GM18498 (cell line): Measurements from ENCODE around the gene STK10.
"Not testable (repeated sequence)": the region's sequence is repeated elsewhere in the genome, so short reads cannot be mapped to it uniquely, and the experiment has no call there.

Source experiments
- ATAC-seq: cut with Tn5 transposase; IDR thresholded peaks from one replicate; pipeline ENCODE4 v1.9.1; 2021; ENCODE audit warnings: mild to moderate bottlenecking, moderate library complexity; ENCODE audit not compliant: unreplicated experiment

The STK10 gene

GRCh38 chr5:172029876-172030275 lies 158.1 kb downstream of the STK10 start:
- ATAC-seq: no peak

DNA sequence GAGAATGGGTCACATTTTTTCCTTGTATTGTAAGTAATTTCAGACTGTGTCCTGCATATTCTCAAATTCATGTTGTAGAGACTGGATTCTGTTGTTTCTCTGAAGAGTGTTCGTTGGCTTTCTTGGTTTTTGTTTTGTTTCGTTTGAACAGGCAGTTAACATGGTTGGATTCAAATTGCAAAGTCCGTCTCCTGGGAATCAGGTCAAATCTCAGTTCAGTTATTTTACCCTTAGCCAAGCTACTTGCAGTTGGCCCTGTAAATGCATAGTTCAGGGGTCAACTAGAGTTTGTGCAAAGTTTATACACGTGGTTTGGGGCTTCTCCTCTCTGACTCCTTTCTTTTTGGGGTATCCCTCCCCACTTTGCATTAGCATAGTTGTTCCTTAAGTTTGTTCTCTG lies 159.9 kb downstream of the STK10 start:
- ATAC-seq: no peak

DNA sequence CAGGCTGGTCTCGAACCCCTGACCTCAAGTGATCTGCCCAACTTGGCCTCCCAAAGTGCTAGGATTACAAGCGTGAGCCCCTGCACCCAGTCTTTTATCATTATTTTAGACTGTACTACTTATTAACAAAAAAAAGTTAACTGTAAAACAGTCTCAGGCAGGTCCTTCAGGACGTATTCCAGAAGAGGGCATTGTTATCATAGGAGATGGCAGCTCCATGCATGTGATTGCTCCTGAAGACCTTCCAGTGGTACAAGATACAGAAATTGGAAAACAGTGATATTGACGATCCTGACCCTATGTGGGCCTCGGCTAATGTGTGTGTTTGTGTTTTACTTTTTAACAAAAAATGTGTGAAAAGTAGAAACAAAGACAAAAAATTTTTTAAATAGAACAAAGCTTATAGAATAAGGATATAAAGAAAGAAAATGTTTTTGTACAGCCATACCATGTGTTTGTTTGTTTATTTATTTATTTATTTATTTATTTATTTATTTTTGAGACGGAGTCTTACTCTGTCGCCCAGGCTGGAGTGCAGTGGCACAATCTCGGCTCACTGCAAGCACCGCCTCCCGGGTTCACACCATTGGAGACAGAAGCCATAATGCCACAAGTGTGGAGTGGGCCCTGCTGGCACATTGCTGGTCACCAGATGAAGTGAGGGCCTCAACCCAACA lies 167.8 kb downstream of the STK10 start:
- not testable (repeated sequence) for ATAC-seq

DNA sequence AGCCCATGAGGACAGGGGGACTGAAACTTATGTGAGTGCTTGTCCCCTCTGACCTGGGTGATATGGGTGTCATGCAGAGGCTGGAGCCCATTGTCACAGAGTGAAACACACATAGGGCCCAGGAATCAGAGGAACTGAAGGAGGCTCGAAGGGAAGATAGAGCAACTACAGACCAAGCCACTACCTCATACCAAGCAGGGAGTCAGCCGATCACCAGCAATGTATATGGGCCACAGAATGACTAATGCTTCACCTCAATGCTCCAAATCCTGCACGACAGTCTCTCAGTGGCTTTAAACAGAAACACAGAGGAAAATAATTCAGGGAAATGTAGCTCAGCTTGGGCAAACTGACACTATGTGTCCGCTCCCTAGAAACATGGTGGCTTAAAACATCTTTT lies 172.7 kb downstream of the STK10 start:
- no peak for ATAC-seq

- ATAC-seq: no peak
These were observed 177.7 kb downstream of the STK10 start for GRCh38 chr5:172010278-172010677.

- ATAC-seq: no peak
These were observed 178.3 kb downstream of the STK10 start for GRCh38 chr5:172009536-172010270.

DNA sequence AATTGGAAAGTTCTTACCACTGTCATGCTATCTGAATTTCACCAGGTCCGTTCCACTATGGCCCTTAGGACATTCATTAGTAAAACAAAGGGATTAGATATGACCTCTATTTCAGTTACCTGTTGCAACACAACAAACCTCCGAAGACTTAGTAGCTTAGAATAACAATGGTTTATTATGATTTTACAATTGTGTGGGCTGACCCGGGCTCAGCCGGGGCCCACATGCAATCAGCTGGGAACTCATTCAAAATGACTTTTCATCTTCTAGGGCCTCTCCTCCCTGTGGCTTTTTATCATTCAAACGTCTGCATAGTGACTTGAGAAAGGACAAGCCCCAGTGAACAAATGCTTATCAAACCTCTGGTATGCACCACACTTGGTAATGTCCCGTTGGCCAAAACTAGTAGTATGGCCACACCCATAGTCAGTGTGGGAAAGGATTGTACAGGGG lies 179.3 kb downstream of the STK10 start:
- no peak for ATAC-seq

DNA sequence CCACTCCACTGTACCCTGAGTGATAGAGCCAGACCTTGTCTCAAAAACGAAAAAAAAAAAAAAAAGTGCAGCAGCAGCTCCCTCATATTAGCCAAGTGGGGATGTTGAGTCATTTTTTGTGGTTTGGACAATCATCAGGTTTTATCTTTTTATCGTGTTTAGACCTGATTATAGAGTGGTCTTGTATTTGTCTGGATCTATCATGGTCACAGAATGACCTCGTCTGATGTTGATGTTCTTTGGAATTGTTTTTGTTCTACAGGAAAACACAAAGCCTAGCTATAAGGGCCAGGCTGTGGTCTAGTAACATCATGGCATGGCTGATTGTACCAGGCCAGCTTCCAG lies 179.9 kb downstream of the STK10 start:
- no peak for ATAC-seq

DNA sequence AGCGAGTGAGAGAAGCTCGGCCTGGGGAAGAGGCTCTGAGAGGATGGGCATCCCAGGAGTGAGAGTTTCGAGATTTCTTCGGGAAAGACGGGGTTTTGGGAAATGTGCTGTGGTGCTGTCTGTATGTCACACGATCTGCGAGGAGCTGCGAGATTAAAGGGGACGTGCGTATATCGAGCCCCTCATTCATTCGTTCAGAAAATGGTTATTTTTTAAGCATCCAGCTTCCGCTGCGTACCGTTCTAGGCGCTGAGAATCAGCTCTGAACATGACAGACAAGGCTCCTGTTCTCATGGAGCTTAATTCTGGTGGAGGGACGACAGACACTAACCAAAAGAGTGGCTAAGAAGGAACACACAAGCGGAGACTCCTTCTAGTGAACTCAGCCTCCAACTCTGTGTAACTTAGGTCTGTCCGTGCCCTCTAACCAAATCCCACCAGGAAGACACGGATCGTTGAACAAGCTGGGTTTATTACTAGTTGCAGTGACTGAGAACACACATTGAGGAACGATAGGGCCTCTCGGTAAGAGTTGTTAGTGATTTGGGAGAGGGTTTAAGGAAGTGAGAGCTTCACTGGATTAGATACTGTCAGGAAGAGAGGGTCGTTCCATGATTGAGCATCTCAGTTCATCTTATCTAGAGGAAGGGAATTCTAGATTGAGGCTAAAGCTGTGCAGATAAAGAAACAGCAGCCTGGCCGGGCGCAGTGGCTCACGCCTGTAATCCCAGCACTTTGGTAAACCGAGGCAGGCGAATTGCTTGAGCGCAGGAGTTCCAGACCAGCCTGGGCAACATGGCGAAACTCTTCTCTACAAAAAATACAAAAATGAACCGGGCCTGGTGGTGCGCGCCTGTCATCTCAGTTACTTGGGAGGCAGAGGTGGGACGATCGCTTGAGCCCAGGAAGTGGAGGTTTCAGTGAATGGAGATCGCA lies 180.6 kb downstream of the STK10 start:
- no peak for ATAC-seq

GRCh38 chr5:172006321-172007174 lies 181.5 kb downstream of the STK10 start, which contains the start of gene FBXW11:
Gene FBXW11 (minus strand): TSS chr5:172006638. CDS start chr5:172006502, 136 bp downstream.
- ATAC-seq: peak; percentile 86

- peak; percentile 5 for ATAC-seq
These were observed 182.2 kb downstream of the STK10 start for GRCh38 chr5:172005708-172006320.

DNA sequence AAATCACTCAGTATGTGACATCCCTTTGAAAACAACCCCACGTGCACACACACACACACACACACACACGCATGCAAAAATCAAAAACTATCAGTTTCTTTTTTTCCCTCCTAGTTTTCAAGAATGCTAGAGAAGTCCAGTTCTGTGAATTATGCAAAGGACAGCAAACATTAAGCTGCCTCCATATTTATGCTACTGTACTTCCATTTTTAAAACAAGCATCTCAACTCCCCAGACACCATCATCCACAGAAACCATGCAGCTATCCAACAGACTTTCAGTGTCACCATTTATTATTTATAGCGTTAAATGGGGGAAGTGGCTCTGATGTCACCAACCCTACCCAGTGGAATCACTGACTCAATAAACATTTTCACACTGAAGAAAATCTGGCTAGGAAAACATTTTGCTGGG lies 183.2 kb downstream of the STK10 start:
- ATAC-seq: no peak

- ATAC-seq: no peak
These were observed 184.3 kb downstream of the STK10 start for GRCh38 chr5:172003746-172004145.

DNA sequence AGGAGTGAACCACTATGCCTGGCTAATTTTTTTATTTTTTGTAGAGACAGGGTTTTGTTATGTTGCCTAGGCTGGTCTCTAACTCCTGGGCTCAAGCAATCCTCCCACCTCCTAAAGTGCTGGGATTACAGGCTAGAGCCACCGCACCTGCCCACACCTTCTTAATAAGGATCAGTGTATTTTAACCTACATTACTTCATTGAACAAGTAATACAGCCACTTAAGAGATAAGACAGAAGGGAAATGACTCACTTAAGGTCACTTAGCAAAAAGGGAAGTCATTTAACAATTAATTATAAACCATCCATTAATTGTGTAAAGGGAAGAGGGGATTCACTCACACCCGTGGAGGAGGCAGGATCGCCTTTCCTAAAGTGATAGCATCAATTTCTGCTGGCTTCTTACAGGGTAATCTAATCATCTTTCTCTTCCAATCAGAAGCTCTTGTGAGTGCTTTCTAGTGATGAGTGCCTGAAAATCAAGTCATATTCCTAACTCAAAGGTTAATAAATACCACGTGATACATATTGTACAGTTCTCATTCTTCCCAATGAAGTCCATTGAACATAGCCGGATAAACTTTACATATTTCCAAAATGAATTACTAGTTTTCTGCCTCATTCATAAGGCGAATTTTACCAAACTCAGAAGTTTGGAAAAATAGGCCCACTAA lies 185.0 kb downstream of the STK10 start:
- ATAC-seq: no peak

DNA sequence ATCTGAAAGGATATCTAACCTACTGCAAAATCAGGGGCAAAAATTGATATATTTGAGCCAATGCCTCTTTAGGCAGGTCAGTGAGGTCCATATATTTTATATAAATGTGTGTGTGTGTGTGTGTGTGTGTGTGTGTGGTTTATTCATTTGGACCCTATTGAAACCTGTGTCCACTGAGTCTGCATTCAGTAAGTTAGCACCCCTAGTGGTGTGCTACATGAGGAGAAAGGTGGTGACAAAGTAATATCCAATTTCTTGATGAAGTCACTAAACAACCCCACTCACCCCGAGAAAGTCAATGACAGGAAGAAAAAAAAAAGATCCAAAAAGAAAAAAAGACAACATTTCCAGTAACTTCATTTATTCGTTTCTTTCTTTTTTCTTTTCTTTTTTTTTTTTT lies 185.7 kb downstream of the STK10 start:
- no peak for ATAC-seq

DNA sequence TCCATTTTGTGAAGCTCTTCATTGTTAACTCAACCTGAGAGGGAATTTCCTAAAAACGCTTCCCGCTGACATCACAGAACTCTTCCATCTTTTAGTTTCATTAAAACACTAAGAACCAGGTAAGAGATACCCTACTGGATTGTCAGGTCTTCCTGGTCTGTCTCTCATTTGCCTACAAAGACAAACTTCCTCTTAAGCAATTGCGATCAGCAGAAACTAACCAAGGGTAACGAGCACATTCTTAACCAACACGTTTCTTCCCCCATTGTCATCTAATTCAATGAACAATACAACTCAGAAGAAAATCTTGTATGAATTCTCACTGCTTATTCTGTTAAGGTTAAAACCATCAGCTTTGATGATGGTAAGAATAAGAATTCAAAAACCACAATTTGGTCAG lies 188.1 kb downstream of the STK10 start:
- ATAC-seq: peak; percentile 59

DNA sequence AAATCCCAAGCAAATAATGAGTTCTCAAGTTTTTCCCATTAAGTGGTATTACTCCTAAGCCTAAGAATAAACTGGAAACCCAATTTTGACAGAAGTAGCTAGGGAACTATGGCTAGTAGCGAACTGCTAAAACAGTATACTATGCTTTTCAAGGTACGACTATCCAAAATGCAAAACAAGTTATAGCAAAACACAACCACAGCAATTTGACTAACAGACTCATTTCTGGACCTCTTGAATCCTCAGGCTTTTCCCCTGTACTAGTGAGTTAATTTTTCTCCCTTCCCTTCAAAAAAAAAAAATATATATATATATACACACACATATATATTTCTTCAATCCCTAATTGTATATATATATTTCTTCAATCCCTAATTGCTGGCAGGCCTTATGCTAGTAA lies 188.9 kb downstream of the STK10 start:
- no peak for ATAC-seq

GRCh38 chr5:171997011-171997410 lies 191.0 kb downstream of the STK10 start:
- ATAC-seq: no peak

DNA sequence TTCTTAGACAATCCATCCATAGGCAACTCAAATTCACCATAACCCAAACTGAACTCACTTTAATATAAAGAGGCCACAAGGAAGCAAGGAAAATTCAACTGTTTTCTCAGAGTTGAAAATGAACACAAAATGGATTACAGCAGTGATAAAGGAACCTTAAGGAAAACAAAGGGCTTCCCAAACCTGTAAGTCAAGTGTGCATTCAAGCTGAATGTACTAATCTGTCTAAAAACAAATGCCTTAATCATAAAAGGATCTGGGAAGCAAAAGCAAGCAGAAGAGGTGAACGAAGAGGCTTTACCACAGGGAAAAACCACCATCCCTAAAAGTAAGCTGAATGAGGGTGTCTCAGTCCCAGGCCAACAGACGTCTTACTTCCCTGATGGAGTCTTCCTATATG lies 195.2 kb downstream of the STK10 start:
- ATAC-seq: no peak
